ENCODE measurements around the gene GRIN2A.

The GRIN2A gene

GRCh38 chr16:9932919-9933653 lies 249.1 kb downstream of the GRIN2A start:
- CTCF ChIA-PET: interaction anchor here (1.0 to 1.7 kb wide), 4 partner anchors 13 to 25 kb away, joined by 3 to 10 read pairs (median 4); no protein-coding TSS in a partner anchor
- TF ChIP-seq, protein P1, sequence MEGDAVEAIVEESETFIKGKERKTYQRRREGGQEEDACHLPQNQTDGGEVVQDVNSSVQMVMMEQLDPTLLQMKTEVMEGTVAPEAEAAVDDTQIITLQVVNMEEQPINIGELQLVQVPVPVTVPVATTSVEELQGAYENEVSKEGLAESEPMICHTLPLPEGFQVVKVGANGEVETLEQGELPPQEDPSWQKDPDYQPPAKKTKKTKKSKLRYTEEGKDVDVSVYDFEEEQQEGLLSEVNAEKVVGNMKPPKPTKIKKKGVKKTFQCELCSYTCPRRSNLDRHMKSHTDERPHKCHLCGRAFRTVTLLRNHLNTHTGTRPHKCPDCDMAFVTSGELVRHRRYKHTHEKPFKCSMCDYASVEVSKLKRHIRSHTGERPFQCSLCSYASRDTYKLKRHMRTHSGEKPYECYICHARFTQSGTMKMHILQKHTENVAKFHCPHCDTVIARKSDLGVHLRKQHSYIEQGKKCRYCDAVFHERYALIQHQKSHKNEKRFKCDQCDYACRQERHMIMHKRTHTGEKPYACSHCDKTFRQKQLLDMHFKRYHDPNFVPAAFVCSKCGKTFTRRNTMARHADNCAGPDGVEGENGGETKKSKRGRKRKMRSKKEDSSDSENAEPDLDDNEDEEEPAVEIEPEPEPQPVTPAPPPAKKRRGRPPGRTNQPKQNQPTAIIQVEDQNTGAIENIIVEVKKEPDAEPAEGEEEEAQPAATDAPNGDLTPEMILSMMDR (IDR thresholded peaks at IDR 0.05; ENCODE audit: control extremely low read depth, extremely low read depth, low read depth, missing control alignments): no peak
- DNase-seq (ENCODE audit: extremely low spot score): no peak
- POLR2A ChIA-PET: no interaction called here

DNA sequence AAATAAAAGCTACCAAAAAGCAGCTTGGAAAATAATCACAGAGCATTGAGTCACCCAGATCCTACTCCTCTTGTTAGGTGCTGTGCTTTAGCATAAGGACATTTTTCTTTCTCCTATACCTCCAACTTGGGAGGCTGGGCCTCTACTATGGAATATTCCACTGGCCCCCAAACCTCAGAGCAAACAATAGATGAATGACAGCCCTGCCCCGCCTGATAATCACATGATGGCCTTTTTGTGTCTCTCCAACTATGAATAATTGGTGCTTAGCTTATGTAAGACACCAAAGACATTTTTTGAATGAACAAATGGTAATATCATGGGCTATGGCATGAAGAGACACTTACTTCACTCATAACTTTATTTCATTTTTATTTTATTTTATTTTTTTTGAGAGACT lies 250.2 kb downstream of the GRIN2A start:
- CTCF ChIA-PET: interaction anchor here (1.2 kb wide), 1 partner anchor 14 kb away, joined by 3 read pairs; no protein-coding TSS in a partner anchor

GRCh38 chr16:9929836-9930235 lies 252.4 kb downstream of the GRIN2A start:
- no peak for DNase-seq (ENCODE audit: extremely low spot score)
- TF ChIP-seq, protein P1 (IDR thresholded peaks at IDR 0.05; ENCODE audit: control extremely low read depth, extremely low read depth, low read depth, missing control alignments): no peak
- CTCF ChIA-PET: interaction anchor here (1.3 to 1.6 kb wide), 5 partner anchors 9 to 53 kb away, joined by 3 to 7 read pairs (median 4); no protein-coding TSS in a partner anchor

More for the DNA sequence above, 250.2 kb downstream of the GRIN2A start:
- POLR2A ChIA-PET: no interaction called here
- DNase-seq (ENCODE audit: extremely low spot score): no peak
- TF ChIP-seq, protein P1 (IDR thresholded peaks at IDR 0.05; ENCODE audit: control extremely low read depth, extremely low read depth, low read depth, missing control alignments): no peak

GRCh38 chr16:9929313-9929712 lies 252.9 kb downstream of the GRIN2A start:
- ChIA-PET CTCF (interaction anchor here (1.3 to 1.6 kb wide), 6 partner anchors 9 to 95 kb away, joined by 3 to 7 read pairs (median 4); no protein-coding TSS in a partner anchor), POLR2A (no interaction called here)
- peak; percentile 28 for DNase-seq (ENCODE audit: extremely low spot score)
- TF ChIP-seq, protein P1 (IDR thresholded peaks at IDR 0.05; ENCODE audit: control extremely low read depth, extremely low read depth, low read depth, missing control alignments): no peak

More at GRCh38 chr16:9929836-9930235, 252.4 kb downstream of the GRIN2A start:
- POLR2A ChIA-PET: no interaction called here

GRCh38 chr16:9922441-9922840 lies 259.8 kb downstream of the GRIN2A start:
- POLR2A ChIA-PET: no interaction called here
- no peak for DNase-seq (ENCODE audit: extremely low spot score)
- TF ChIP-seq, protein P1 (IDR thresholded peaks at IDR 0.05; ENCODE audit: control extremely low read depth, extremely low read depth, low read depth, missing control alignments): no peak
- CTCF ChIA-PET: no interaction called here

DNA sequence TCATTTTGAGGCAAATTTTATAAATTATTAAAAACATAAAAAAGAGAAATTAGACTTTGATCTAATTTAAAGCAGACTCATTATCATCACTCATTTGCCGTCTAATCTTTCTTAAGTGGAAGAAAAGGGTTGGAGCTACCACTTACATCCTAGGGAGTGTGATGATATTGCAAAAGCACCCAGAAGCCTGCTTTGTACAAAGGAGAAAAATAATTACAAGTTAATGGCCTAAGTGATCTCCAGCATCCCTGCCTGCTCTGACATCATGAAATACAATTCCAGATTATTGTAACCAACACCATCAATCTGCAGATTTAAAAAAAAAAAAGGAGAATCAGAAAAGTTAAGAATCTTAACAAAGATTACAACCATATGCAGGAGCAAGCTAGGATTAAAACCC lies 260.2 kb downstream of the GRIN2A start:
- TF ChIP-seq, protein P1 (IDR thresholded peaks at IDR 0.05; ENCODE audit: control extremely low read depth, extremely low read depth, low read depth, missing control alignments): no peak
- no peak for DNase-seq (ENCODE audit: extremely low spot score)
- POLR2A ChIA-PET: no interaction called here
- CTCF ChIA-PET: no interaction called here
